Vagina (tissue), 2 donors: Measurements from ENCODE around the gene EDC4. TPM values are rescaled to one million over a fixed set of nuclear protein-coding genes. Genes with fewer than 3 reads are reported as not detected.
"Not testable (repeated sequence)": the region's sequence is repeated elsewhere in the genome, so short reads cannot be mapped to it uniquely, and the experiment has no call there.

Experiments
- DNase-seq, 2 donors: peaks; one replicate each; pipeline ENCODE4 v3.0.0-alpha.2; 2017; ENCODE audit errors: extremely low spot score in 2 of 2
- H3K27ac ChIP-seq: fragments of 200-600 bp; sonication (generic); one replicate; pipeline ENCODE4 v1.5.1; 2019
- H3K27me3 ChIP-seq: fragments of 200-600 bp; sonication (generic); one replicate; pipeline ENCODE4 v1.5.1; 2019
- H3K36me3 ChIP-seq, 2 donors: fragments of 200-600 bp; sonication (generic); one replicate each; pipeline ENCODE4 v1.5.1; 2017 to 2019
- H3K4me1 ChIP-seq: fragments of 200-600 bp; sonication (generic); one replicate; pipeline ENCODE4 v1.5.1; 2019
- H3K4me3 ChIP-seq, 2 donors: fragments of 200-600 bp; sonication (generic); 1 replicate in 1 of 2; 2 replicates in 1 of 2; pipeline ENCODE4 v1.5.1; 2016 to 2019
- H3K9me3 ChIP-seq: fragments of 200-600 bp; sonication (generic); one replicate; pipeline ENCODE4 v1.5.1; 2019
- POLR2A ChIP-seq, 2 donors: fragments of 450-650 bp; IDR thresholded peaks; one replicate each; pipeline ENCODE4 v1.6.1; 2017; ENCODE audit warnings: antibody characterized with exemption in 2 of 2, mild to moderate bottlenecking in 2 of 2, moderate library complexity in 2 of 2
- POLR2AphosphoS5 ChIP-seq, 2 donors: sonication (generic); formaldehyde crosslinking; IDR thresholded peaks; one replicate each; pipeline ENCODE4 v1.9.0; 2017; ENCODE audit warnings: antibody characterized with exemption in 2 of 2, mild to moderate bottlenecking in 2 of 2, low read depth in 1 of 2; ENCODE audit not compliant: insufficient read depth in 1 of 2
- intact Hi-C: fragments of 100-400 bp; cut with DNase I; formaldehyde crosslinking; loops from one replicate; pipeline ENCODE4 v1.15.1; 2023
- total RNA-seq: library from RNA; depleted of rRNA; stranded (reverse); fragments of >200 nt; gene quantifications from one replicate; pipeline ENCODE4 v1.2.3, GENCODE V29; 2016
- TF ChIP-seq, protein P1 (sequence below), 3 experiments: fragments of 450-650 bp in 2 of 3; fragments of 200-600 bp in 1 of 3; sonication (generic) in 1 of 3; IDR thresholded peaks; one replicate each; pipeline ENCODE4 v1.5.1; 2017 to 2019; ENCODE audit warnings: antibody characterized with exemption in 3 of 3, mild to moderate bottlenecking in 2 of 3, moderate library complexity in 2 of 3

EDC4 gene
- total RNA-seq, 1 donor from 2014 or later: 71.9 TPM

DNA sequence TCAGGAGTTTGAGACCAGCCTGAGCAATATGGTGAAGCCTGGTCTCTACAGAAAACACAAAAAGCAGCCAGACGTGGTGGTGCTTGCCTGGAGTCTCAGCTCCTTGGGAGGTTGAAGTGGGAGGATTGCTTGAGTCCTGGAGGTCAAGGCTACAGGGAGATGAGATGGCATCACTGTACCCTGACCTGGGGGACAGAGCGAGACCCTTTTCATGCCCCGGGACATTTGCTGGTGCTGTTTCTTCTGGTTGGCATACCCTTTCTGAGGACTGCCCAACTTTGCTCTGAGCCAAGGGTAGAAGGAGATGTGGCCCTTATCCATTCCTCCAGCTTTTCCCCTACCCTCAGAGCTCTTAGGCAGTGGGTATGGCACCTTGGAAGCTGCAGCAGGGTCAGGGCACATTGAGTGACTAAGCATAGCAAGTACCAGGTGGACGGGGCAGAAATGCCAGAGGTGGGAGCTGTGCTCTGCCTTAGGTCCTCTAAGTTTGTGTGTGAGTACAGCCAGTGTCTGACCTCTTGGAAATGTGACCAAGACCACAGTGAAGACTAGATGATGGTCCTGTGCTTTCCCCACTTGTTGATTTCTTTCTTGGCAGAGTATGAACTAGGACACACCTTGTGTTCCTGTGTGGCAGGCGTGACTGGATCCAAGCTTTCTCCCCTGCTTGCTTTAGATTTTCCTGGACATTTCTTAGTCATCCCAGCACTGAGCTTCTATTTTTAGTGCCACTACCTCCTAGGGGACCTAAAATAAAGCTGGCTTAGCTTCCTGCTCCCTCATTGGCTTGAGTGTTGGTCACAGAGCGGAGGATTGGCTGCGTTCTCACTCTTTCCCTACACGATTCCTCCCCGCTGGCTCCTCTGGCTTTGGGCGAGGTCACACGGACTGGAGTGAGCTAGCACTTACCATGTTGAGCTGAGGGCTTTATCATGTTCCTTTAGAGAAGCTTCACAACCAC, 9.9 kb upstream of the EDC4 start:
- peaks cover 46% of the 10 kb centered on the region for H3K4me1 ChIP-seq
- intact Hi-C loops: no loop called here
- DNase-seq: no peak

DNA sequence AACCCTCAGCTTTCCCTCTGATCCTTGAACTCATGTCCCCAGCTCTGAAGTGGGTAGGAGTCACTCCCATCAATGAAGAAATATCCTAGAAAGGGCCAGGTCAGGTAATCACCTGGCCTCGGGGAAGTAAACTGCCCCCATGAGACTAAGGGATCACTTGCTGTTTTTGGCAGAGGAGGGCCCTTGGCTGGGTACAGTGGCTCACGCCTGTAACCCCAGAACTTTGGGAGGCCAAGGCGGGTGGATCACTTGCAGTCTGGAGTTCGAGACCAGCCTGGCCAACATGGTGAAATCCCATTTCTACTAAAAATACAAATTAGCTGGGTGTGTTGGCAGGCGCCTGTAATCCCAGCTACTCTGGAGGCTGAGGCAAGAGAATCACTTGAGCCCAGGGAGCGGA, 8.8 kb upstream of the EDC4 start:
- intact Hi-C loops, H3K27me3 ChIP-seq, H3K4me3 ChIP-seq, H3K9me3 ChIP-seq, DNase-seq: not testable (repeated sequence)
- H3K36me3 ChIP-seq: peaks cover 0 to 31% of the 10 kb centered on the region in 2 donors
- H3K4me1 ChIP-seq: peaks cover 37% of the 10 kb centered on the region
- peak overlapping the region; percentile 79 for H3K27ac ChIP-seq

More for the DNA sequence above, 9.9 kb upstream of the EDC4 start:
- H3K9me3 ChIP-seq: no peaks in the 10 kb centered on the region
- H3K36me3 ChIP-seq: peaks cover 0 to 20% of the 10 kb centered on the region in 2 donors
- H3K27me3 ChIP-seq: no peaks in the 10 kb centered on the region
- no peak overlapping the region for H3K4me3 ChIP-seq
- H3K27ac ChIP-seq: peak overlapping the region; percentile 79
- TF ChIP-seq, protein P1, sequence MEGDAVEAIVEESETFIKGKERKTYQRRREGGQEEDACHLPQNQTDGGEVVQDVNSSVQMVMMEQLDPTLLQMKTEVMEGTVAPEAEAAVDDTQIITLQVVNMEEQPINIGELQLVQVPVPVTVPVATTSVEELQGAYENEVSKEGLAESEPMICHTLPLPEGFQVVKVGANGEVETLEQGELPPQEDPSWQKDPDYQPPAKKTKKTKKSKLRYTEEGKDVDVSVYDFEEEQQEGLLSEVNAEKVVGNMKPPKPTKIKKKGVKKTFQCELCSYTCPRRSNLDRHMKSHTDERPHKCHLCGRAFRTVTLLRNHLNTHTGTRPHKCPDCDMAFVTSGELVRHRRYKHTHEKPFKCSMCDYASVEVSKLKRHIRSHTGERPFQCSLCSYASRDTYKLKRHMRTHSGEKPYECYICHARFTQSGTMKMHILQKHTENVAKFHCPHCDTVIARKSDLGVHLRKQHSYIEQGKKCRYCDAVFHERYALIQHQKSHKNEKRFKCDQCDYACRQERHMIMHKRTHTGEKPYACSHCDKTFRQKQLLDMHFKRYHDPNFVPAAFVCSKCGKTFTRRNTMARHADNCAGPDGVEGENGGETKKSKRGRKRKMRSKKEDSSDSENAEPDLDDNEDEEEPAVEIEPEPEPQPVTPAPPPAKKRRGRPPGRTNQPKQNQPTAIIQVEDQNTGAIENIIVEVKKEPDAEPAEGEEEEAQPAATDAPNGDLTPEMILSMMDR (IDR thresholded peaks at IDR 0.05): no peak
- peak in 1 of 2 donors; percentile 58 for TF ChIP-seq POLR2AphosphoS5 (IDR thresholded peaks at IDR 0.05; ENCODE audit: insufficient read depth in 1 of 2, low read depth in 1 of 2)

DNA sequence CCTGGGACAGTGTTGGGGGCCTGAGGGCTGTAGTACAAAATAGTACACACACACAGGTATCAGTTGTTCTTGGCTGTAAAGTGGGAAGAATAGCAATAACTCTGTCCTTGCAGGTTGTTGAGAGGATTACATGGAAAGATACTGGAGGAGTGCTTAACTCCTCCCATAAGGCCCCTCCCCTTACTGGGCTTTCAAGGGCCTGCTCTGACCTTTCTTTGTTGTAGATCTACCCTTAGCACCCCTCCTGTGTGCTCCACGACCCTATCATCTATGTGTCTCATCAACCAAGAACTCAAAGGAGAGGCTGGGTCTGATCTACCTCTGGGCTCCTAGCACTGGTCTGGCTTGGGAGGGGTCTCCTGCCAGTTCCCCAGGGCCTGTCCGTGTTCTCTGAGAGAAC, 8.3 kb upstream of the EDC4 start:
- Histone ChIP-seq H3K9me3 (no peaks in the 10 kb centered on the region), H3K4me1 (peaks cover 37% of the 10 kb centered on the region), H3K27me3 (no peaks in the 10 kb centered on the region), H3K27ac (no peak overlapping the region), H3K36me3 (peaks cover 0 to 37% of the 10 kb centered on the region in 2 donors), H3K4me3 (no peak overlapping the region)
- TF ChIP-seq, protein P1 (IDR thresholded peaks at IDR 0.05): no peak
- TF ChIP-seq POLR2AphosphoS5 (IDR thresholded peaks at IDR 0.05; ENCODE audit: insufficient read depth in 1 of 2, low read depth in 1 of 2): no peak
- no peak for TF ChIP-seq POLR2A (IDR thresholded peaks at IDR 0.05)
- intact Hi-C loops: no loop called here
- no peak for DNase-seq

DNA sequence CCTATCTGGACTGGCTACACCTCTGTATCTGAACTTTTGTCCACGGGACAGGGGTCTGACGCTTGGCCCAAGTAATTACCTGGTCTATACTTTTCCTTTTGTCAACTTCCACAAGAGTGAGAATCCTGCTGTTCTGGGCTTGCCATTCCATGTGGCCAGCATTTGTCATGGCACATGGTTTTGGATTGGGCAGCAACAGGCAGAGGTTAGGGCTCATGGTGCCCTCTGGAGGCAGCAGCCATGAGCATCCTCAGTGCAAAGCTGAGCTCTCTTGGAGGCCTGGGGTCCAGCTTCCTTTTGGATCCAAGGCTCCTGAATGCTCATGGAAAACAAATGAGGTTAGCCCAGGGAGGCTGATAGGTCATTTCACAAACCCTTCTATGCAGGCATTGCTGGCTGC, 7.5 kb upstream of the EDC4 start:
- Histone ChIP-seq H3K27ac (no peak overlapping the region), H3K27me3 (no peaks in the 10 kb centered on the region), H3K36me3 (peaks cover 0 to 44% of the 10 kb centered on the region in 2 donors), H3K4me1 (peaks cover 37% of the 10 kb centered on the region), H3K4me3 (no peak overlapping the region), H3K9me3 (no peaks in the 10 kb centered on the region)
- DNase-seq: no peak
- intact Hi-C loops: no loop called here
- TF ChIP-seq POLR2A (IDR thresholded peaks at IDR 0.05): no peak
- TF ChIP-seq, protein P1 (IDR thresholded peaks at IDR 0.05): no peak
- TF ChIP-seq POLR2AphosphoS5 (IDR thresholded peaks at IDR 0.05; ENCODE audit: insufficient read depth in 1 of 2, low read depth in 1 of 2): no peak

DNA sequence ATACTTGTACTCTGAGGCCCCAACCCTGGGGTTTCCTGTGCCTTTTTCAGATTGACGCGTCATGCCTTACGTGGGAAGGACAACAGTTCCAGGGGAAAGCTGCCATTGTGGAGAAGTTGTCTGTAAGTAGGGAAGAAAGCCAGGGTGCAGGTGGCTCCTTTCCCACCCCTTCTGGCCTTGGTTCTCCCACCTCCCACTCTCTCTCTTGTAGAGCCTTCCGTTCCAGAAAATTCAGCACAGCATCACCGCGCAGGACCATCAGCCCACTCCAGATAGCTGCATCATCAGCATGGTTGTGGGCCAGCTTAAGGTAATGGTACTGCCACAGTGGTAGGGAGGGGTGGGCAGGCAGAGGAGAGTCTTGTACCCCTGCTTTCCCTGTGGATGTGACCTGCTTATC, 4.6 kb upstream of the EDC4 start:
- Histone ChIP-seq H3K36me3 (peaks cover 0 to 50% of the 10 kb centered on the region in 2 donors), H3K4me1 (peaks cover 16% of the 10 kb centered on the region)
- intact Hi-C loops: no loop called here

More for the DNA sequence above, 4.6 kb upstream of the EDC4 start:
- no peak overlapping the region for H3K27ac ChIP-seq
- TF ChIP-seq POLR2A (IDR thresholded peaks at IDR 0.05) (no peak), POLR2AphosphoS5 (IDR thresholded peaks at IDR 0.05; ENCODE audit: insufficient read depth in 1 of 2, low read depth in 1 of 2) (no peak)
- TF ChIP-seq, protein P1 (IDR thresholded peaks at IDR 0.05): no peak
- H3K9me3 ChIP-seq: no peaks in the 10 kb centered on the region
- H3K4me3 ChIP-seq: no peak overlapping the region
- no peaks in the 10 kb centered on the region for H3K27me3 ChIP-seq
- no peak for DNase-seq
